KMS-11 (cell line): ENCODE data around the gene CX3CR1.

Experiments
- H2AFZ ChIP-seq: fragments of 200-600 bp; sonication (generic); 2 replicates; pipeline ENCODE4 v1.6.1; 2016; ENCODE audit warnings: antibody characterized with exemption, mixed run types, low read depth
- H3K27ac ChIP-seq: fragments of 200-600 bp; sonication (generic); 2 replicates; pipeline ENCODE4 v1.6.1; 2016; ENCODE audit warnings: mild to moderate bottlenecking, mixed run types
- H3K27me3 ChIP-seq: fragments of 200-600 bp; sonication (generic); 2 replicates; pipeline ENCODE4 v1.6.1; 2017; ENCODE audit warnings: mild to moderate bottlenecking, low read depth, mixed run types, moderate library complexity; ENCODE audit not compliant: insufficient read depth
- H3K36me3 ChIP-seq: fragments of 200-600 bp; sonication (generic); 2 replicates; pipeline ENCODE4 v1.6.1; 2017; ENCODE audit warnings: mild to moderate bottlenecking, mixed run types; ENCODE audit not compliant: insufficient read depth
- H3K4me1 ChIP-seq: fragments of 200-600 bp; sonication (generic); 2 replicates; pipeline ENCODE4 v1.6.1; 2016; ENCODE audit warnings: mild to moderate bottlenecking, low read depth, mixed run types; ENCODE audit not compliant: poor library complexity, severe bottlenecking
- H3K4me2 ChIP-seq: fragments of 200-600 bp; sonication (generic); 2 replicates; pipeline ENCODE4 v1.7.0; 2016; ENCODE audit warnings: mild to moderate bottlenecking, mixed run types
- H3K4me3 ChIP-seq: fragments of 200-600 bp; sonication (generic); IDR thresholded peaks from 2 replicates; pipeline ENCODE4 v1.6.1; 2017; ENCODE audit warnings: low read depth, low read length, mixed read lengths; ENCODE audit not compliant: insufficient read depth
- H3K79me2 ChIP-seq: fragments of 200-600 bp; sonication (generic); 2 replicates; pipeline ENCODE4 v1.6.1; 2016; ENCODE audit warnings: low read depth, mixed run types; ENCODE audit not compliant: insufficient read depth
- H3K9ac ChIP-seq: fragments of 200-600 bp; sonication (generic); 2 replicates; pipeline ENCODE4 v1.6.1; 2016; ENCODE audit warnings: mild to moderate bottlenecking, mixed run types
- H4K20me1 ChIP-seq: fragments of 200-600 bp; sonication (generic); 2 replicates; pipeline ENCODE4 v1.6.1; 2016; ENCODE audit warnings: mild to moderate bottlenecking, mixed run types; ENCODE audit not compliant: insufficient read depth
- TF ChIP-seq, protein P1 (sequence below): fragments of 200-600 bp; sonication (generic); conservative IDR thresholded peaks from 2 replicates; pipeline ENCODE4 v1.6.1; 2017; ENCODE audit warnings: low read depth, mild to moderate bottlenecking, antibody characterized with exemption, low read length, moderate library complexity, mixed read lengths

The CX3CR1 gene

DNA sequence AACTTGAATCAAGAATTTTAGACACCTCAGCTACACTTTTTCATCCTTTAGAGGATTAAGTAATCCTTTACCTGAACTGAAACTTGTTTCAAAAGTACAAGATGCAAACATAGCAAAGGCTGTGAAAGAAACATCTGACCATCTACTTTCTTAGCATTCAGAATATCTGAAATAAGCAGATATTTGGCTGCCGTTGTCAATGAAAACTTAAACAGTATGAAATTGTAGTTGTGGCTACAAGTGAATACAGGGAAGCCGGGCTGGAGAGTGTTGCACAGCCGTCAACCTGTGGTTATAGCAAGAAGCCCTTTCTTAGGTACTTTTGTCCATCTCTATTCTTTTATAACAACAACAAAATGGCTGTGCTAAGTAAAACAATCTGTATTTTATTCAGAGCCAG, 6.9 kb upstream of the CX3CR1 start:
- peak overlapping the region; percentile 44 for H2AFZ ChIP-seq
- TF ChIP-seq, protein P1, sequence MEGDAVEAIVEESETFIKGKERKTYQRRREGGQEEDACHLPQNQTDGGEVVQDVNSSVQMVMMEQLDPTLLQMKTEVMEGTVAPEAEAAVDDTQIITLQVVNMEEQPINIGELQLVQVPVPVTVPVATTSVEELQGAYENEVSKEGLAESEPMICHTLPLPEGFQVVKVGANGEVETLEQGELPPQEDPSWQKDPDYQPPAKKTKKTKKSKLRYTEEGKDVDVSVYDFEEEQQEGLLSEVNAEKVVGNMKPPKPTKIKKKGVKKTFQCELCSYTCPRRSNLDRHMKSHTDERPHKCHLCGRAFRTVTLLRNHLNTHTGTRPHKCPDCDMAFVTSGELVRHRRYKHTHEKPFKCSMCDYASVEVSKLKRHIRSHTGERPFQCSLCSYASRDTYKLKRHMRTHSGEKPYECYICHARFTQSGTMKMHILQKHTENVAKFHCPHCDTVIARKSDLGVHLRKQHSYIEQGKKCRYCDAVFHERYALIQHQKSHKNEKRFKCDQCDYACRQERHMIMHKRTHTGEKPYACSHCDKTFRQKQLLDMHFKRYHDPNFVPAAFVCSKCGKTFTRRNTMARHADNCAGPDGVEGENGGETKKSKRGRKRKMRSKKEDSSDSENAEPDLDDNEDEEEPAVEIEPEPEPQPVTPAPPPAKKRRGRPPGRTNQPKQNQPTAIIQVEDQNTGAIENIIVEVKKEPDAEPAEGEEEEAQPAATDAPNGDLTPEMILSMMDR = no peak
- no peaks in the 10 kb centered on the region for H3K27me3 ChIP-seq
- H3K9ac ChIP-seq = peak overlapping the region; percentile 25; the same call in 1 of the 2 replicates
- H3K36me3 ChIP-seq = no peaks in the 10 kb centered on the region
- H3K4me3 ChIP-seq = no peak overlapping the region
- H3K4me2 ChIP-seq = peak overlapping the region; percentile 76
- H4K20me1 ChIP-seq = no peaks in the 10 kb centered on the region
- H3K27ac ChIP-seq = peak overlapping the region; percentile 56
- peaks cover 68% of the 10 kb centered on the region for H3K4me1 ChIP-seq
- no peaks in the 10 kb centered on the region for H3K79me2 ChIP-seq

DNA sequence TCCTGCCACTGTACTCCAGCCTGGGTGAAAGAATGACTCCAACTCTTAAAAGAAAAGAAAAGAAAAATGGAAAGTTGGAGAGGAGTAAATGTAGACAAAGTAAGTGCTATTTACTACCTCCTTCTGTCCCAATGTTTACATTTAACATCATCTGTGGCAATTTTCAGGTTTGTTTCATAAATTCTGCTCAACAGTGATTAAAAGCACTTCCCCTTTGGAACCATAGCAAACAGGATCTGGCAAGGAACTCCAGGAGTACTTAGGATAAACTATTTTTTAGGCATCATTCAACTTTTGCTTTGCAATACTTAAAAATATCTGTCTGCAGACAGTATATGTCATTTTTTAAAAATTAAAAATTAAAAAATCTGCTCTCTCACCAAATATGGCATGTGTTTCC, 5.5 kb upstream of the CX3CR1 start:
- H3K4me2 ChIP-seq = no peak overlapping the region
- H3K9ac ChIP-seq = no peak overlapping the region
- no peak overlapping the region for H3K4me3 ChIP-seq
- H3K4me1 ChIP-seq = peaks cover 57% of the 10 kb centered on the region
- H3K27me3 ChIP-seq = no peaks in the 10 kb centered on the region
- no peak overlapping the region; the same call in 1 of the 2 replicates for H3K27ac ChIP-seq
- TF ChIP-seq, protein P1 = no peak
- no peaks in the 10 kb centered on the region for H3K36me3 ChIP-seq
- no peaks in the 10 kb centered on the region for H3K79me2 ChIP-seq
- no peaks in the 10 kb centered on the region for H4K20me1 ChIP-seq
- no peak overlapping the region for H2AFZ ChIP-seq

DNA sequence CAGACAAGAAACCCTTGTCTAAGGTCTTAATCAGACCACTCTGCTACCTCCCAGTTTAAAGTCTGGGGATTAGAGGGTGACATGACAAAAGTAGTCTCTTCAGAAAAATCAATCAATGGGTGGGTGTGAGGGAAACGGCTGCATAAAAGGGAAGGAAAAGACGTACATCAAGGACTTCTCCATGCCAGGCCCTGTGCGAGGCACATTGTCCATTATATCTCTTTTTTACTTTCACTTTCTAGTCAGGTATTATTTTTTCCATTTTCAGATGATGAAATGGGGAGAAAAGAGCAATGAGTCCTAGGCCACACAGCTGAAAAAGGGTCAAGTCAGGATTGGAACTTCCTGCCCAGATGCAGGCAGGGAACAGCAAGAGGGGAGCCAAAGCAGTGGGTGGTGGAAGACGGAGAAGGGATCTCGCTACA, 4.6 kb upstream of the CX3CR1 start:
- no peak overlapping the region for H3K4me2 ChIP-seq
- no peak overlapping the region for H3K9ac ChIP-seq
- H3K27me3 ChIP-seq = no peaks in the 10 kb centered on the region
- H3K4me1 ChIP-seq = peaks cover 48% of the 10 kb centered on the region
- TF ChIP-seq, protein P1 = no peak
- H4K20me1 ChIP-seq = no peaks in the 10 kb centered on the region
- no peak overlapping the region for H2AFZ ChIP-seq
- H3K4me3 ChIP-seq = no peak overlapping the region
- no peak overlapping the region for H3K27ac ChIP-seq
- H3K79me2 ChIP-seq = no peaks in the 10 kb centered on the region
- no peaks in the 10 kb centered on the region for H3K36me3 ChIP-seq

DNA sequence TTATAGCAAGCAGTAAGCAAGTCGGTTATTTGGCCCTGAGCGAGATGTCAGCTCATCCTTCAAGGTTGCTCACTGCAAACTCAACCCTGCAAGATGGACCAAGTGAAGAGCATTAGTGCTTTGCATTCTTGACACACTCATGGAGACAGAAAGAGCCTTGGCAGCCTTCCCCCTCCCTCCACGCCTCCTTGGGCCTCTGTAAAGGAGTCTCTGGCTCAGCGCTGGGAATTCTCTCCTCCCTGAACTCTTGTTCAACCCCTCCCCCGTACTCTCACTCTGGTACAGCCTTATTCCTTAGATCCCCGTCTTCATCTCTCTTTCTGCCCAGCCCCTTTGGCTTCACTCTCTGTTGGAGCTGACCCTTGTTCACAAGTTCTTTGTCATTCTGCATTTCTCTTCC, 2.2 kb upstream of the CX3CR1 start:
- Histone ChIP-seq H3K27ac (no peak overlapping the region), H2AFZ (no peak overlapping the region), H3K4me3 (no peak overlapping the region), H3K4me2 (no peak overlapping the region), H3K4me1 (peaks cover 26% of the 10 kb centered on the region), H3K9ac (no peak overlapping the region), H4K20me1 (no peaks in the 10 kb centered on the region), H3K79me2 (no peaks in the 10 kb centered on the region), H3K27me3 (no peaks in the 10 kb centered on the region), H3K36me3 (no peaks in the 10 kb centered on the region)
- TF ChIP-seq, protein P1 = no peak
